Osteoblast (primary cell): ENCODE data around the gene EEF2. TPM values are rescaled to one million over a fixed set of nuclear protein-coding genes. Genes with fewer than 3 reads are reported as not detected.

ENCODE experiments used
- DNase-seq: peaks from one replicate; pipeline ENCODE4 v3.0.0; 2011; ENCODE audit warnings: low spot score, mixed read lengths; ENCODE audit not compliant: insufficient read length; ENCODE audit errors: missing footprints
- H2AFZ ChIP-seq: 2 replicates; pipeline ENCODE4 v1.6.0; 2011; ENCODE audit warnings: mild to moderate bottlenecking, low read length
- H3K27ac ChIP-seq: 2 replicates; pipeline ENCODE4 v1.5.1; 2011; ENCODE audit warnings: mild to moderate bottlenecking, low read depth, low read length, moderate library complexity
- H3K27me3 ChIP-seq: 2 replicates; pipeline ENCODE4 v1.6.0; 2012; ENCODE audit warnings: mild to moderate bottlenecking, control low read depth, inconsistent platforms, low read length, moderate library complexity; ENCODE audit not compliant: insufficient read depth
- H3K36me3 ChIP-seq: 2 replicates; pipeline ENCODE4 v1.5.1; 2011; ENCODE audit warnings: mild to moderate bottlenecking, low read length, control low read depth, moderate library complexity; ENCODE audit not compliant: insufficient read depth
- H3K4me1 ChIP-seq: 2 replicates; pipeline ENCODE4 v1.5.1; 2011; ENCODE audit warnings: mild to moderate bottlenecking, low read length, control low read depth, moderate library complexity; ENCODE audit not compliant: insufficient read depth
- H3K4me2 ChIP-seq: 2 replicates; pipeline ENCODE4 v1.6.0; 2011; ENCODE audit warnings: mild to moderate bottlenecking, low read length; ENCODE audit not compliant: insufficient read depth
- H3K4me3 ChIP-seq: fragments of 200-600 bp; sonication (generic); 3 replicates; pipeline ENCODE4 v1.5.1; 2012; ENCODE audit warnings: mild to moderate bottlenecking, low read length, inconsistent platforms; ENCODE audit not compliant: insufficient read depth
- H3K79me2 ChIP-seq: 2 replicates; pipeline ENCODE4 v1.6.0; 2012; ENCODE audit warnings: mild to moderate bottlenecking, low read length, control low read depth, inconsistent platforms; ENCODE audit not compliant: insufficient read depth
- H3K9me3 ChIP-seq: 2 replicates; pipeline ENCODE4 v1.5.1; 2011; ENCODE audit warnings: low read depth, low read length, control low read depth
- H4K20me1 ChIP-seq: 2 replicates; pipeline ENCODE4 v1.6.0; 2012; ENCODE audit warnings: mild to moderate bottlenecking, low read length, control low read depth; ENCODE audit not compliant: insufficient read depth
- total RNA-seq: library from RNA; depleted of rRNA; stranded (reverse); fragments of >200 nt; gene quantifications from 2 replicates; pipeline ENCODE4 v1.2.3, GENCODE V29; 2012
- TF ChIP-seq, protein P1 (sequence below): IDR thresholded peaks from 2 replicates; pipeline ENCODE4 v1.5.1; 2011; ENCODE audit warnings: mild to moderate bottlenecking, low read depth, low read length, moderate library complexity; ENCODE audit errors: extremely low read depth

The EEF2 gene
- total RNA-seq, 1 donor = 2,968 TPM

DNA sequence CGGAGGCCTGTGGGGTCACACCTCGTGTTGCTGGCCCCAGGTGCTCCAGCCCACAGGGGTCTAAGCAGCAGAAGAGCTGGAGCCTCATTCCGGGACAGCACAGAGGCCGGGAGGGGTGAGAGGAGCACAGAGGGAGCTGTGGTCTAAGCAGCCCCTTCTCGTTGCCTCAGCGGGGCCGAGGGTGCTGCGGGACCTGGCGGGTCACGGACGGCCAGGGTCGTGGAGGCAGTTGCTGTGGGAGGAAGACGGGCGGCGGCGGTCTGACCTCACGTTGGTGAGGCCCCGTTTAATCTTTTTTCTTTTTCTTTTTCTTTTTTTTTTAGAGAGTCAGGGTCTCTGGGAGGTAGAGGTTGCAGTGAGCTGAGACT is 44.0 kb upstream of the EEF2 start:
- H3K79me2 ChIP-seq = peaks cover 4% of the 10 kb centered on the region
- H2AFZ ChIP-seq = no peak overlapping the region
- no peak overlapping the region for H3K4me3 ChIP-seq
- TF ChIP-seq, protein P1, sequence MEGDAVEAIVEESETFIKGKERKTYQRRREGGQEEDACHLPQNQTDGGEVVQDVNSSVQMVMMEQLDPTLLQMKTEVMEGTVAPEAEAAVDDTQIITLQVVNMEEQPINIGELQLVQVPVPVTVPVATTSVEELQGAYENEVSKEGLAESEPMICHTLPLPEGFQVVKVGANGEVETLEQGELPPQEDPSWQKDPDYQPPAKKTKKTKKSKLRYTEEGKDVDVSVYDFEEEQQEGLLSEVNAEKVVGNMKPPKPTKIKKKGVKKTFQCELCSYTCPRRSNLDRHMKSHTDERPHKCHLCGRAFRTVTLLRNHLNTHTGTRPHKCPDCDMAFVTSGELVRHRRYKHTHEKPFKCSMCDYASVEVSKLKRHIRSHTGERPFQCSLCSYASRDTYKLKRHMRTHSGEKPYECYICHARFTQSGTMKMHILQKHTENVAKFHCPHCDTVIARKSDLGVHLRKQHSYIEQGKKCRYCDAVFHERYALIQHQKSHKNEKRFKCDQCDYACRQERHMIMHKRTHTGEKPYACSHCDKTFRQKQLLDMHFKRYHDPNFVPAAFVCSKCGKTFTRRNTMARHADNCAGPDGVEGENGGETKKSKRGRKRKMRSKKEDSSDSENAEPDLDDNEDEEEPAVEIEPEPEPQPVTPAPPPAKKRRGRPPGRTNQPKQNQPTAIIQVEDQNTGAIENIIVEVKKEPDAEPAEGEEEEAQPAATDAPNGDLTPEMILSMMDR = no peak
- H4K20me1 ChIP-seq = peaks cover 3% of the 10 kb centered on the region
- H3K27ac ChIP-seq = no peak overlapping the region
- H3K27me3 ChIP-seq = no peaks in the 10 kb centered on the region
- H3K36me3 ChIP-seq = peaks cover 29% of the 10 kb centered on the region
- no peaks in the 10 kb centered on the region for H3K4me1 ChIP-seq
- H3K9me3 ChIP-seq = no peaks in the 10 kb centered on the region
- H3K4me2 ChIP-seq = no peak overlapping the region
- DNase-seq = no peak

DNA sequence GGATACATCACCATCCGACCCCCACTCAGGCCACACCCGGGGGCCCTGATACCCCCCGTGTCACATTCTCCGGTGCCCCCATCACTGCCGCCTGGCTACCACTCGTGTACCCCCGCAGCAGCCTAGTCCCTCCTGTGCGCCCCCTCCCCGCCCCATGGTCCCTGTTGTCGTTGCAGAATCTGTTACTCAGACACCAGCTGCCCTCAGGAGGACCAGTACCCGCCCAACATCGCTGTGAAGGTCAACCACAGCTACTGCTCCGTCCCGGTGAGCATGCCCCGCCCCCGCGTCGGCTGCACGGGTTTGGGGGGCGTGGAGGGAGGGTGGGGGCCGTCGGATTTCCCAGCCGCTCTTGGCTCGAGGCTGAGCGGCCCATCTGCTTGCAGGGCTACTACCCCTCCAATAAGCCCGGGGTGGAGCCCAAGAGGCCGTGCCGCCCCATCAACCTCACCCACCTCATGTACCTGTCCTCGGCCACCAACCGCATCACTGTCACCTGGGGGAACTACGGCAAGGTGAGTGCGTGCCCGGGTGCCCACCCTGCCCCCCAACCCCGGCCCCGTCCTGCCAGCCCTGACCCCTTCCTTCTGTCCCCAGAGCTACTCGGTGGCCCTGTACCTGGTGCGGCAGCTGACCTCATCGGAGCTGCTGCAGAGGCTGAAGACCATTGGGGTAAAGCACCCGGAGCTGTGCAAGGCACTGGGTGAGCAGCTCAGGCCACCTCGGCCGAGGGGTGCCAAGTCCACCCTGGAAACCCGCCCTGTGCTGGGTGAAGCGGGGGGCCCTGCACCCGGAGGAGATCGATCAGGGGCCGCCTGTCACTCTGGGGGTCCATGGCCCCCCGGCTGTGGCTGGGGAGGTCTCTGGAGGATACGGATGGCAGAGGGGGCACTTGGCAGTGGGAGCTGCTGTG is 43.3 kb upstream of the EEF2 start:
- TF ChIP-seq, protein P1 = no peak
- Histone ChIP-seq H3K4me1 (no peaks in the 10 kb centered on the region), H3K4me2 (no peak overlapping the region), H3K36me3 (peaks cover 25% of the 10 kb centered on the region), H4K20me1 (peaks cover 3% of the 10 kb centered on the region), H3K27ac (no peak overlapping the region), H3K9me3 (no peaks in the 10 kb centered on the region), H2AFZ (no peak overlapping the region), H3K4me3 (no peak overlapping the region), H3K27me3 (no peaks in the 10 kb centered on the region), H3K79me2 (peaks cover 7% of the 10 kb centered on the region)
- DNase-seq = no peak

DNA sequence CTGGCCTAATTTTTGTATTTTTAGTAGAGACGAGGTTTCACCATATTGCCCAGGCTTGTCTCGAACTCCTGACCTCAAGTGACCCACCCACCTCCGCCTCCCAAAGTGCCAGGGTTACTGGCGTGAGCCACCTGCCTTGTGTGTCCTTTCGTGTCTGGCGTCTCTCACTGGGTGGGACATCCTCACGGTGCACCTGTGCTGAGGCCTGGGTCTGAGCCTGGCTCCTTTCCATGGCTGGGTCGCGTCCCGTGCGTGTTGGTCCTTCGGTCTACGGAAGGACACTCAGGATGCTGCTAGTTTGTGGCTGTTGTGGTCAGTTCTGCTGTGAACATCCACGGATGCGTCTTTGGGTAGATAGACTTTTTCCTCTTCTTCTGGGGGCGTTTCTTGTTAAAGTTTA is 41.9 kb upstream of the EEF2 start:
- H3K79me2 ChIP-seq = peaks cover 15% of the 10 kb centered on the region
- H3K36me3 ChIP-seq = peaks cover 16% of the 10 kb centered on the region
- no peaks in the 10 kb centered on the region for H3K4me1 ChIP-seq
- DNase-seq = no peak
- H3K27ac ChIP-seq = no peak overlapping the region
- no peak overlapping the region for H3K4me2 ChIP-seq
- H3K9me3 ChIP-seq = no peaks in the 10 kb centered on the region
- H3K27me3 ChIP-seq = no peaks in the 10 kb centered on the region
- no peak overlapping the region for H3K4me3 ChIP-seq
- TF ChIP-seq, protein P1 = no peak
- peaks cover 3% of the 10 kb centered on the region for H4K20me1 ChIP-seq
- no peak overlapping the region for H2AFZ ChIP-seq

DNA sequence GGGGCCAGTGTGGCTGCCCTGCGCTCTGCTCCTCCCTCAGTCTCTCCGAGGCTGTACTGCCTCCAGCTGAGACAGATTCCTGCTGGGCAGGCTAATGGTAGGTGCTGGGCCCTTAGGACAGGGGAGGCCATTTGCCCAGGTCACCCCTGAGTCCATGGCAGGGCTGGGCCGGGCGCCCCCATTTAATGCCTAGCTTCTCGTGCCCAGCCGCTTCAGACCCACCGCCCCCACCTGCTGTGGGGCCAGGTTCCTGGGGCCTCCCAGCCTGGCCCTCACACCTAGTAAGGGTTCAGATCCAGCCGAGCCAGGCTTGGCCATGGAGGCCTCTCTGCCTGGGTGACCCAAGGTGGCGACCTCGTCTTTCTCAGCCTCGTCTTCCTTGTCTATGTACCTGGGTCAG is 40.1 kb upstream of the EEF2 start:
- H3K4me2 ChIP-seq = no peak overlapping the region
- TF ChIP-seq, protein P1 = no peak
- no peaks in the 10 kb centered on the region for H3K9me3 ChIP-seq
- H3K27ac ChIP-seq = no peak overlapping the region
- H2AFZ ChIP-seq = no peak overlapping the region
- H3K27me3 ChIP-seq = no peaks in the 10 kb centered on the region
- peaks cover 30% of the 10 kb centered on the region for H3K79me2 ChIP-seq
- H3K4me3 ChIP-seq = no peak overlapping the region
- H3K4me1 ChIP-seq = no peaks in the 10 kb centered on the region
- H3K36me3 ChIP-seq = peaks cover 9% of the 10 kb centered on the region
- DNase-seq = peak; percentile 83
- H4K20me1 ChIP-seq = peaks cover 9% of the 10 kb centered on the region
